GM12878 (cell line): ENCODE results near the gene CDK2.

ENCODE experiments used
- CEBPB ChIP-seq, 2 experiments: fragments of 150-350 bp in 1 of 2; IDR thresholded peaks; 2 replicates each; pipeline ENCODE4 v1.6.1; 2012 to 2014; ENCODE audit warnings: low read depth in 2 of 2, low read length in 2 of 2, borderline replicate concordance in 1 of 2, inconsistent platforms in 1 of 2
- EZH2 ChIP-seq: IDR thresholded peaks from 2 replicates; pipeline ENCODE4 v1.6.1; 2012; ENCODE audit warnings: low read depth, mild to moderate bottlenecking, control low read depth, inconsistent platforms, low read length, borderline replicate concordance; ENCODE audit not compliant: control insufficient read depth
- FOXK2 ChIP-seq: fragments of 450-650 bp; IDR thresholded peaks from 2 replicates; pipeline ENCODE4 v1.6.1; 2017; ENCODE audit warnings: mild to moderate bottlenecking, moderate library complexity
- GABPA ChIP-seq: IDR thresholded peaks from 2 replicates; pipeline ENCODE4 v1.6.1; 2014; ENCODE audit warnings: antibody characterized with exemption, low read depth, mild to moderate bottlenecking, inconsistent platforms
- NRF1 ChIP-seq: conservative IDR thresholded peaks from 2 replicates; pipeline ENCODE4 v1.6.1; 2011; ENCODE audit warnings: mild to moderate bottlenecking, low read depth, low read length, improper control_type of control experiment
- STAT1 ChIP-seq: fragments of 450-650 bp; conservative IDR thresholded peaks from 2 replicates; pipeline ENCODE4 v1.6.1; 2014; ENCODE audit warnings: antibody characterized with exemption, mild to moderate bottlenecking
- YY1 ChIP-seq: IDR thresholded peaks from 2 replicates; pipeline ENCODE4 v1.6.1; 2011; ENCODE audit warnings: low read depth, mild to moderate bottlenecking, low read length
- TF ChIP-seq, protein P1 (sequence below), 3 experiments: IDR thresholded peaks in 2 of 3; conservative IDR thresholded peaks in 1 of 3; 2 replicates each; pipeline ENCODE4 v1.5.1; 2011; ENCODE audit warnings: low read depth in 3 of 3, low read length in 3 of 3, mild to moderate bottlenecking in 3 of 3, control low read depth in 2 of 3, moderate library complexity in 2 of 3, inconsistent platforms in 1 of 3, mixed read lengths in 1 of 3; ENCODE audit not compliant: control insufficient read depth in 2 of 3, insufficient read depth in 1 of 3; ENCODE audit errors: extremely low read depth in 1 of 3
- TF ChIP-seq, protein P2 (sequence below): IDR thresholded peaks from 2 replicates; pipeline ENCODE4 v1.6.1; 2012; ENCODE audit warnings: mild to moderate bottlenecking, low read depth, low read length

DNA sequence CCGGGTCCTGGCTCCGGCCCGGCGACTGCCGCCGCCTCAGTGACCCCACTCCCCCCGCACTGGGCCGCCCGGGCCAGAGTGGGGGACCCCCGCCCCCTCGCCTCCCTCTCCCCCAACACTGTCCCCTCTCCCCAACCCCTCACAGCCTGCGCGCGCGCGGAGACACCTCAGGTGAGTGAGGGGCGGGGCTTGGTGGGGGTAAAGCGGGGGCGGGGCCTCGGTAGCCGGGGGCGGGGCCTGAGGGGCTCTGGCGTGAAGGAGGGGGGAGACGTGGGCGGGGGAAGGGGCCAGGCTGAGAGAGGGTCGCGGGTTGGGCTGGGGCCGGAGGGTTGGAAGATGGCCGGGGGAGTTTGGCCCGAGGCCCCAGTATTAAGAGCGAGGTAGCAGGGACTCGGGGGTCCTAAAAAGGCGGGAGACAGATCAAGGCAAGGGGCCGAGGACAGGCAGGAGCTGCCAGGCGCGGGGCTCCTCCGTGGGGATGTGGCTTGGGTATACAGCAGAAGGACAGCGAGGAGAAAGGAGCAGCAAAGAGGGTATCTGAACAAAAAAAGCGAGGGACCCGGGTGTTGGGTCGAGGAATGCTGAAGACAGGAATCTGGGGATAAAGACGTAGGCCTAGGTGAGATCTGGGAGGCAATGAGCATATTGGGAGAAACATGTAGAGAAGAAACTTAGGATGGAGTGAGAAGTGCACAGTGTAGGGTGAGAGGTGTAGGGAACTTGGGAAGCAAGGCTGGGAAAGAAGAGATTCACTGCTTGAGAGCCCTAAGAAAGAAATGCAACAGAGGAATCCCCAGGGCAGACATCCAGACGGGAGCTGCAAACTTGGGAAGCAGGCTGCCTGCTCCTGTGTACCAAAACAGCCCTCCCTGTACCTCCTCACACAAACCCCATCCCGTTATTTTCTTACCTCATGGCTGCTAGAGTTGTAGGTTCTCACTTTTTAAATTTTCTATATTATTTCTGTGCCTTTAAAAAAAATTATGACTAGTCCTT is 41.2 kb downstream of the CDK2 start:
- no peak for TF ChIP-seq YY1
- TF ChIP-seq, protein P1, sequence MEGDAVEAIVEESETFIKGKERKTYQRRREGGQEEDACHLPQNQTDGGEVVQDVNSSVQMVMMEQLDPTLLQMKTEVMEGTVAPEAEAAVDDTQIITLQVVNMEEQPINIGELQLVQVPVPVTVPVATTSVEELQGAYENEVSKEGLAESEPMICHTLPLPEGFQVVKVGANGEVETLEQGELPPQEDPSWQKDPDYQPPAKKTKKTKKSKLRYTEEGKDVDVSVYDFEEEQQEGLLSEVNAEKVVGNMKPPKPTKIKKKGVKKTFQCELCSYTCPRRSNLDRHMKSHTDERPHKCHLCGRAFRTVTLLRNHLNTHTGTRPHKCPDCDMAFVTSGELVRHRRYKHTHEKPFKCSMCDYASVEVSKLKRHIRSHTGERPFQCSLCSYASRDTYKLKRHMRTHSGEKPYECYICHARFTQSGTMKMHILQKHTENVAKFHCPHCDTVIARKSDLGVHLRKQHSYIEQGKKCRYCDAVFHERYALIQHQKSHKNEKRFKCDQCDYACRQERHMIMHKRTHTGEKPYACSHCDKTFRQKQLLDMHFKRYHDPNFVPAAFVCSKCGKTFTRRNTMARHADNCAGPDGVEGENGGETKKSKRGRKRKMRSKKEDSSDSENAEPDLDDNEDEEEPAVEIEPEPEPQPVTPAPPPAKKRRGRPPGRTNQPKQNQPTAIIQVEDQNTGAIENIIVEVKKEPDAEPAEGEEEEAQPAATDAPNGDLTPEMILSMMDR (IDR thresholded peaks at IDR 0.05 in 2 of 3, conservative IDR thresholded peaks at IDR 0.05 in 1 of 3; ENCODE audit: control insufficient read depth in 2 of 3, extremely low read depth in 1 of 3, insufficient read depth in 1 of 3, low read depth in 3 of 3, low read length in 3 of 3): no peak
- TF ChIP-seq, protein P2, sequence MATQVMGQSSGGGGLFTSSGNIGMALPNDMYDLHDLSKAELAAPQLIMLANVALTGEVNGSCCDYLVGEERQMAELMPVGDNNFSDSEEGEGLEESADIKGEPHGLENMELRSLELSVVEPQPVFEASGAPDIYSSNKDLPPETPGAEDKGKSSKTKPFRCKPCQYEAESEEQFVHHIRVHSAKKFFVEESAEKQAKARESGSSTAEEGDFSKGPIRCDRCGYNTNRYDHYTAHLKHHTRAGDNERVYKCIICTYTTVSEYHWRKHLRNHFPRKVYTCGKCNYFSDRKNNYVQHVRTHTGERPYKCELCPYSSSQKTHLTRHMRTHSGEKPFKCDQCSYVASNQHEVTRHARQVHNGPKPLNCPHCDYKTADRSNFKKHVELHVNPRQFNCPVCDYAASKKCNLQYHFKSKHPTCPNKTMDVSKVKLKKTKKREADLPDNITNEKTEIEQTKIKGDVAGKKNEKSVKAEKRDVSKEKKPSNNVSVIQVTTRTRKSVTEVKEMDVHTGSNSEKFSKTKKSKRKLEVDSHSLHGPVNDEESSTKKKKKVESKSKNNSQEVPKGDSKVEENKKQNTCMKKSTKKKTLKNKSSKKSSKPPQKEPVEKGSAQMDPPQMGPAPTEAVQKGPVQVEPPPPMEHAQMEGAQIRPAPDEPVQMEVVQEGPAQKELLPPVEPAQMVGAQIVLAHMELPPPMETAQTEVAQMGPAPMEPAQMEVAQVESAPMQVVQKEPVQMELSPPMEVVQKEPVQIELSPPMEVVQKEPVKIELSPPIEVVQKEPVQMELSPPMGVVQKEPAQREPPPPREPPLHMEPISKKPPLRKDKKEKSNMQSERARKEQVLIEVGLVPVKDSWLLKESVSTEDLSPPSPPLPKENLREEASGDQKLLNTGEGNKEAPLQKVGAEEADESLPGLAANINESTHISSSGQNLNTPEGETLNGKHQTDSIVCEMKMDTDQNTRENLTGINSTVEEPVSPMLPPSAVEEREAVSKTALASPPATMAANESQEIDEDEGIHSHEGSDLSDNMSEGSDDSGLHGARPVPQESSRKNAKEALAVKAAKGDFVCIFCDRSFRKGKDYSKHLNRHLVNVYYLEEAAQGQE: no peak
- no peak for TF ChIP-seq CEBPB (IDR thresholded peaks at IDR 0.05; ENCODE audit: borderline replicate concordance in 1 of 2, low read depth in 2 of 2, low read length in 2 of 2)
- no peak for TF ChIP-seq NRF1
- no peak for TF ChIP-seq EZH2
- no peak for TF ChIP-seq GABPA
- TF ChIP-seq FOXK2: no peak
- no peak for TF ChIP-seq STAT1
